GM19099 (cell line): ENCODE data around the gene CUEDC2.

Experiments used
- POLR2A ChIP-seq: IDR thresholded peaks from 3 replicates; pipeline ENCODE4 v1.6.1; 2011; ENCODE audit warnings: low read depth; ENCODE audit not compliant: insufficient read length; ENCODE audit errors: extremely low read depth

The CUEDC2 gene

GRCh38 chr10:102432162-102432950, at the start of gene CUEDC2:
CUEDC2 (minus strand) TSS chr10:102432574; CDS start chr10:102425188, 7,386 bp downstream.
- peak; percentile 84 for TF ChIP-seq POLR2A

- TF ChIP-seq POLR2A: no peak
These were observed 48.0 kb upstream of the CUEDC2 start for GRCh38 chr10:102480396-102480795.

- TF ChIP-seq POLR2A: no peak
These were observed 47.3 kb upstream of the CUEDC2 start for GRCh38 chr10:102479651-102480050.

- no peak for TF ChIP-seq POLR2A
These were observed 44.2 kb upstream of the CUEDC2 start for GRCh38 chr10:102476466-102477141.

GRCh38 chr10:102475451-102476040, 43.2 kb upstream of the CUEDC2 start:
- TF ChIP-seq POLR2A: no peak

GRCh38 chr10:102473445-102474331, 41.3 kb upstream of the CUEDC2 start:
- TF ChIP-seq POLR2A: no peak

- no peak for TF ChIP-seq POLR2A
These were observed 38.5 kb upstream of the CUEDC2 start for GRCh38 chr10:102470579-102471546.

GRCh38 chr10:102468683-102469082, 36.3 kb upstream of the CUEDC2 start:
- no peak for TF ChIP-seq POLR2A

GRCh38 chr10:102467971-102468438, 35.6 kb upstream of the CUEDC2 start:
- no peak for TF ChIP-seq POLR2A

- no peak for TF ChIP-seq POLR2A
These were observed 34.9 kb upstream of the CUEDC2 start for GRCh38 chr10:102467318-102467717.

GRCh38 chr10:102465466-102465865, 33.1 kb upstream of the CUEDC2 start:
- TF ChIP-seq POLR2A: no peak

GRCh38 chr10:102463983-102464382, 31.6 kb upstream of the CUEDC2 start:
- no peak for TF ChIP-seq POLR2A

- TF ChIP-seq POLR2A: no peak
These were observed 30.2 kb upstream of the CUEDC2 start for GRCh38 chr10:102462512-102463054.
